Right forelimb (tissue), 1 donor: ENCODE measurements around the gene FA2H.
"Not testable (repeated sequence)": the region's sequence is repeated elsewhere in the genome, so short reads cannot be mapped to it uniquely, and the experiment has no call there.

Source experiments
- DNase-seq: peaks from one replicate; pipeline ENCODE4 v3.0.0-alpha.2; 2018

The FA2H gene, protein sequence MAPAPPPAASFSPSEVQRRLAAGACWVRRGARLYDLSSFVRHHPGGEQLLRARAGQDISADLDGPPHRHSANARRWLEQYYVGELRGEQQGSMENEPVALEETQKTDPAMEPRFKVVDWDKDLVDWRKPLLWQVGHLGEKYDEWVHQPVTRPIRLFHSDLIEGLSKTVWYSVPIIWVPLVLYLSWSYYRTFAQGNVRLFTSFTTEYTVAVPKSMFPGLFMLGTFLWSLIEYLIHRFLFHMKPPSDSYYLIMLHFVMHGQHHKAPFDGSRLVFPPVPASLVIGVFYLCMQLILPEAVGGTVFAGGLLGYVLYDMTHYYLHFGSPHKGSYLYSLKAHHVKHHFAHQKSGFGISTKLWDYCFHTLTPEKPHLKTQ

DNA sequence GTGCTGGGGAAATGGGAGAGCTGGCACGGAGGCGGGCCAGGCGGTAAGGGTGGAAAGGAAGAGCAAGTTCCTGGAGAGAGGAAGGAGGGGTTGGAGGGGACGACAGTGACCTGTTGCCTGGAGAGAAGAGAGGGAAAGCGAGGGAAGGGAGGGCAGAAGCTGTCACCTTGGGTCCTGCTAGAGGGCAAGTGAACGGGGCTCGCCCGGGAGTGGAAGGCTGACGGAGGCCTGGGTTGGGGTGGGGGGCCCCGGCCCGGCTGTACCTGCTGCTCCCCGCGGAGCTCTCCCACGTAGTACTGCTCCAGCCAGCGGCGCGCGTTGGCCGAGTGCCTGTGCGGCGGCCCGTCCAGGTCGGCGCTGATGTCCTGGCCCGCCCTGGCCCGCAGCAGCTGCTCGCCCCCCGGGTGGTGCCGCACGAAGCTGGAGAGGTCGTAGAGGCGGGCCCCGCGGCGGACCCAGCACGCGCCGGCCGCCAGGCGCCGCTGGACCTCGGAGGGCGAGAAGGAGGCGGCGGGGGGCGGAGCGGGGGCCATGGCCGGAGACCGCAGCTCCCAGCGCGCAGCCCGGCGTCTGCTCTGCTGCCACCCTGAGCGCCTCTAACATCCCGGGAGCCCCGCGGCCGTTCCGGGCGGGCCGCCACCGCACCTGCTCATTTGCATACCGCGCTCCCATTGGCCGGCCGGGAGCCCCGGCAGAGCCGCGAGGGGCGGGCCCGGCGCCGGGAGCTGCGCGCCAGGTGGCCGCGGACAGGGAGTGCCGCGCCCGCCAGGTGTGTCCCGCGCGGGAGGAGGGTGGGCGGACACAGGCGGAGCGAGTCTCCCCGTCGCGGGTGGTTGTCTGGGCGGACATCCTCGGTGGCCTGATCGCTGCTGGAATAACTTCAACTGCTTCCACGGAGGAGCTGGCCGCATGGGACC lies at the start of gene FA2H:
Gene FA2H, minus strand, starts transcription at position 598 of the 917 bp plus-strand sequence. Its CDS starts 65 bp downstream, at position 533.
- peak; percentile 70 for DNase-seq

DNA sequence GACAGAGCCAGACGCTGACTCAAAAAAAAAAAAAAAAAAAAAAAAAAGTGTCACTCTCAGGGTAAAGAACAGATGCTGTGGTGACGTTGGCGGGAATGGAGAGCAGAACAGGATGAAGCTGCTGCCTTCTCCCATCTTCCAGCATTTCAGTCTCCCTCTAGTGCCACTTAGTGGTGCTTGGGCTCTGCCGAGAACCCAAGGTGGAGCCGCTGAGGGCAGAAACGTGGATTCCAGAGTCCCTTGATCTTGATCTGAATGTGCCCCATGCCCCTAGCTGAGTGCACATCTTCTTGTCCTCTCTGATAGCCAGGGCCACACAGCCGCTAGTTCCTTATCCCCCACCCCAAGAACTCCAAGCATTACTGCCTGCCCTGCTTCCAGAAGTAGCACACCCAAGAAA lies 43.2 kb upstream of the FA2H start:
- DNase-seq, result no peak

DNA sequence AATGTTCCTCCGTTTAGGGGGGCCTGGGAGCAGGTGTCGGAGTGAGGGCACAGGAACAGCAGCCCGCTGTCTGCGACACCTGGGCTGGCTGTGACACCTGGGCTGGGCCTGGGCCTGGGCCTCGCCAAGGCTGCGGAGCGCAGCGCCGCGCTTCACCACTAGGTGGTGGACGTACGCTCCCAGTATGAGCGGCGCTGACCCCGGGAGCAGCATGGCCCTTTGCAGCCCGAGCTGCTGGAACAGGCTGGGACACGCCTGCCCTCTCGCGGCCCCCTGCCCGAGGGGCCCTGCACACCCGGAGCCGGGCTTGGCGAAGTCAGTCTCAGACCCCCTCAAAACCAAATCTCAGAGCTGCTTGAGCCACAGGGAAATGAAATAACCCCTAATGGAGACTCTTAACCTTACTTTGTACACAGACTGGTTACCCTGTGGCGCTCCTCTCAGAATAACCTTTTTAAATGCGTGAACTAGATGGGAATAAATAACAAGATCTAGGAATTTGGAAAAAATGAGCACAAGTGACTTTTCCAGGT lies 38.6 kb upstream of the FA2H start:
- peak; percentile 75 for DNase-seq

DNA sequence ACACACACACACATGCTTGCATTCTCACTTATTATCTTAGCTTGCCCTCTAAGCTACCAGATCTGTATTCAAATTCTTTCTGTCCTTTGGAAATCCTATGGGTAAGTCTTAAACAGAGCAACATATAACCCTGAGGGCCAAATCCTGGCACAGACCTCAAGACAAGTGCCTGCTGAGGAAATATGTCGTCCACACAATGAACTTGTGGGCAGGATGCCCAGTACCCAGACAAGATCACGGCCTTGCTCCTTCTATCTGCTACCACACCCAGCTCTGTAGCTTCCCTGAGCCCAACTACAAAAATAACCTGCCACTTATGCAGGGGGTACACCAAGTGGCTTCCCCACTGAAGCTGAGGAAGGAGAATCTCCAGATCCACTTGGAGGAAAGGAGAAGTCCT lies 37.3 kb upstream of the FA2H start:
- no peak for DNase-seq

DNA sequence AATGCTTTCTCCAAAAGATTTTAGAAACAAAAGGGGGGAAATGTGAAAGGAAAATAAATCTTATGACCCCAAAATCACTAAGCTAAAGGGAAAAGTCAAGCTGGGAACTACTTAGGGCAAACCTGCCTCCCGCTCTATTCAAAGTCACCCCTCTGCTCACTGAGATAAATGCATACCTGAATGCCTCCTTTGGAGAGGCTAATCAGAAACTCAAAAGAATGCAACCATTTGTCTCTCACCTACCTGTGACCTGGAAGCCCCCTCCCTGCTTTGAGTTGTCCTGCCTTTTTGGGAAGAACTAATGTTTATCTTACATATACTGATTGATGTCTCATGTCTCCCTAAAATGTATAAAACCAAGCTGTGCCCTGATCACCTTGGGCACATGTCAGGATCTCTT lies 36.6 kb upstream of the FA2H start:
- DNase-seq, result not testable (repeated sequence)

DNA sequence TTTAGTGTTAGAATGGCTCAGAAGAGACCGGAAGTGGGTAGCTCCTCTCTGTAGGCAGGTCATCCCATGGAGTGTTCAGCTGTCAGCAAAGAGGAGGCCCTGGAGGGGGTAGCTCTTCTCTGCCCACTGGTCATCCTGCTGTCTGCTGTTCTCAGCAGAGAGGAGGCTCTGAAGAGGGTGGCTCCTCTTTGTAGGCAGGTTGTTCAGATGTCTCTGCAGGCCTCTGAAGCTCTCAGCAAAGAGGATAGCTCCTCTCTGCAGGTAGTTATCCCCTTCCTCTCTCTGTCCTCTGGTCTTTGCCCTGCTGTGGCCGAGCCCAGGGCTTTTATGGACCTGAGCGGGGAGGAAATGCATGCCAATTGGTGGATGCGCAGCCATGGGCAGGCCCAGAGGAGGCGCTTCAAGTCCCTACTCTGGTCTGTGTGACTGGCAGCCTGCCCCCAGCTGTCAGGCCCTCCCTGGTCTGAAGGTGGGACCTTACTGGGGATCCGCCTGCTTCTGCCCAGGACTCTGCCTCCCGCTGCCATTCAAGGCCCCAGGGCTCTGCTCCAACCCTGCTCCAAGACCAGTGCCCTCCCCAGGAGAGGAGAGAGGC lies 32.5 kb upstream of the FA2H start:
- DNase-seq, result no peak

DNA sequence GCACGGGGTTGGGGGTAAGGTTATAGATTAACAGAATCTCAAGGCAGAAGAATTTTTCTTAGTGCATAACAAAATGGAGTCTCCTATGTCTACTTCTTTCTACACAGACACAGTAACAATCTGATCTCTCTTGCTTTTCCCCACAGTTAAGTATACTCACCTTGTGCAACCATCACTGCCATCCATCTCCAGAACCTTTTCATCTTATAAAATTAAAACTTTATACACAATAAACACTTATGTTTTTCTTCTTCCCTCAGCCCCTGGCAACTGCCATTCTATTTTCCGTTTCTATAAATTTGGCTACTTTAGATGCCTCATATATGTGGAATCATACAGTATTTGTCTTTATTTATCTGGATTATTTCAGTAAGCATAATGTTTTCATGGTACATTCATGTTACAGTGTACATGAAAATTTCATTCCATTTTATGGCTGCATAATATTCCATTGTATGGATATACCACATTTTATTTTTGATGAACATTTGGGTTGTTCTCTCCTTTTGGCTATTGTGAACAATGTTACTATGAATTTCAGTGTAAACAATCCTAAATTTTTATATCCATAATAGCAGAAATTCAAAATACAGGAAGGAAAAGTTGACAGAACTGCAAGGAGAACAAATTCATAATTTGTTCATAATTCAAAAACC lies 25.7 kb upstream of the FA2H start:
- no peak for DNase-seq

DNA sequence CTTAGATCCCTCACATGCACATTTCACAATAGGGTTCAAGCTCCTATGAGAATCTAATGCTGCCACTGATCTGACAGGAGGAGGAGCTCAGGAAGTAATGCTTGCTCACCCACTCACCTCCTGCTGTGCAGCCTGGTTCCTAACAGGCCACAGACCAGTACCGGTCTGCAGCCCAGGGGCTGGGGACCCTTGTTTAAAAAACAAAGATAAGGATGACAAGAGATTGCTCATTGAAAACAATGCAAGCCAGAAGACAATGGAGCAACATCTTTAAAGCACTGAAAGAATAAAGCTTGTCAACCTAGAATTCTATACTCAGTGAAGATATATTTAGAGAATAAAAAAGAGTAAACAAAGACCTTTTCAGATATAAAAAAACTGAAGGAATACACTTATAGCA lies 22.8 kb upstream of the FA2H start:
- DNase-seq, result no peak

DNA sequence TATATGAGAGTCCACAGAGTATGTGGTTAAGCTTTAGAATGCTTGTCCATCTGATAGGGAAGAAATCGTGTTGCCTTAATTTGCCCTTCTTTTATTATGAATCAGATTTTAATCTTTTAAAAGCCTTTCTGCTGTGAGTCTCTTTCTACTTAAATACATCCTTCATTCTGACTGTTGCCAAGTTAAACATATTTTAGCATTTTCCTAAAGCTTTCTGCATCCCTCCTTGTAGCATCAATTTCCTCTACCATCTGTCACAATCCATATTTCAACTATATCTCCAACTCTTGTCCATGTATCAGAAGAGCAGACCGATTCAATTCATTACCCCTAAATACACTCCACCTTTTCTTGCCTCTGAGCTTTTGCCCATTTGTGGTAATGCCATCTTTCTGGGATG lies 20.5 kb upstream of the FA2H start:
- DNase-seq, result no peak

DNA sequence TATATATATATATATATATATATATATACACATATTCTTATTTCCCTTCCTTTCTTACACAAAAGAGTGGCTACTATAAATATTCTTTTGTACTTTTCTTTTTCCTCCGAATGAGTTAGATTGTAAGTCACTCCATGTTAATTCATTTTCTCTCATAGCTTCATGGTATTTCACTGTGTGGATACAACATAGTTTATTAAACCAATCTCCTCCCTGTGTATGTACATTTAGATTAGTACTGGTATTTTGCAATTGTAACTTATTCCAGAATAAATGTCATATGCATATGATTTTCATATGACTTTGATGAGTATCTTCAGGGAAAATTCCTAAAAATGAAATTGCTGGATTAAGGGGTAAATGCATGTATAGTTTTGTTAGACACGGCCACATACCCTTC lies 20.0 kb upstream of the FA2H start:
- DNase-seq, result no peak

DNA sequence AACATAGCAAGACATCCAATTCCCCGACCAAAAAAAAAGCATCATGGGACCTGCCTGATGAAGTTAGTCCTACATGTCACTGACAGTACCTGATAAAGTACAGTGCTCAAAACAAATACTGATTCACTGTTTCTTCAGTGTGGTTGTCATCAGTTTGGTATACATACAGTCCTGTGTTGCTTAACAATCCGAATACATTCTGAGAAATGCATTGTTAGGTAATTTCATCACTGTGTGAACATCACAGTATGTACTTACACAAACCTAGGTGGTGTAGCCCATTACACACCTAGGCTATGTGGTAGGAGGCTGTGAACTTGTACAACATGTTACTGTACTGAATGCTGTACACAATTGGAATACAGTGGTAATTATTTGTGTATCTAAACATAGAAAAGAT lies 19.0 kb upstream of the FA2H start:
- DNase-seq, result no peak

DNA sequence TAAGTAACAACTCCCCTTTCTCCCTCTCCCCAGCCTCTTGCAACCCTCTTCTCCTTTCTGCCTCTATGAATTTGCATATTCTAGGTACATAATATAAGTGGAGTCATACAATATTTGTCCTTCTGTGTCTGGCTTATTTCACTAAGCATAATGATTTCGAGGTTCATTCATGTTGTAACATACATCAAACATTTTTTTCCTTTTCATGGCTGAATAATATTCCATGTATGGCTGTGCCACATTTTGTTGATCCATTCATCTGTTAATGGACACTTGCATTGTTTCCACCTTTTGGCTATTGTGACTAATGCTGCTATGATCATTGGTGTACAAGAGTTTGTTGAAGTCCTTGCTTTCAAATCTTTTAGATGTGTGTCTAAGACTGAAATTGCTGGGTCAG lies 17.6 kb upstream of the FA2H start:
- no peak for DNase-seq

DNA sequence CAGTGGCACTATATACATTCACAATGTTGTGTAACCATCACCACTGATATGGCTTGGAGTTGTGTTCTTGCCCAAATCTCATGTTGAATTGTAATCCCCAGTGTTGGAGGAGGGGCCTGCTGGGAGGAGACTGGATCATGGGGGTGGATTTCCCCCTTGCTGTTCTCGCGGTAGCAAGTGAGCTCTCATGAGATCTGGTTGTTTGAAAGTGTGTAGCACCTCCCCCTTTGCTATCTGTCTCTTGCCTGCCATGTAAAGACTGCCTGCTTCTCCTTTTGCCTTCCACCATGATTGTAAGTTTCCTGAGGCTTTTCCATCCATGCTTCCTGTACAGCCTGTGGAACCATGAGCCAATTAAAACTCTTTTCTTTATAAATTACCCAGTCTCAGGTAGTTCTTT lies 17.1 kb upstream of the FA2H start:
- DNase-seq, result not testable (repeated sequence)

DNA sequence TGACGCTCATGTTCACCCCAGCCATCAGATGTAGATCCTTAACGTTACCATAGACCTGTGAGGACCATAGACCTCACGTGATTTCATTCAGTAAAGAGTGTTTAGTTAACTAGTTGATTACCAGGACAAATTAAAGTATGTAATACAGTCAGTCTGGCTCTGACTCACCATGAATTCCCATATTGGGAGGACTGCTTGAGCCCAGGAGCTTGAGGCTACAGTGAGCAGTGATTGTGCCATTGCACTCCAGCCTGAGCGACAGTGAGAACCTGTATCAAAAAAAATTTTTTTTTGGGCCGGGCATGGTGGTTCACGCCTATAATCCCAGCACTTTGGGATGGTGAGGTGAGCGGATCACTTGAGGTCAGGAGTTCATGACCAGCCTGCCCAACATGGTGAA lies 13.5 kb upstream of the FA2H start:
- DNase-seq, result no peak

DNA sequence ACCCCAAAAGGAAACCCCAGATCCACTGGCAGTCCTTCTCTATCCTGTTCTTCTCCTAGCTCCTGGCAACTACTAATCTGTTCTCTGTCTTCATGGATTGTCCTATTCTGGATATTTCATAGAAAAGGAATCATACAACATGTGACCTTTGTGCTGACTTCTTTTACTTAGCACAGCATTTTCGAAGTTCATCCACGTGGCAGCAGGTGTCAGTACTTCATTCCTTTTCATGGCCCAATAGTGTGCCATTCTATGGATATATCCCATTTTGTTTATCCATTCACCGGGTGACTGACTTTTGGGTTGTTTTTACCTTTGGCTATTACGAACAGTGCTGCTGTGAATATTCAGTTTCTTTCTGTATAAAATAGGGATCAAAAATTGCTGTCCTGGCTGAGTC lies 10.4 kb upstream of the FA2H start:
- no peak for DNase-seq

DNA sequence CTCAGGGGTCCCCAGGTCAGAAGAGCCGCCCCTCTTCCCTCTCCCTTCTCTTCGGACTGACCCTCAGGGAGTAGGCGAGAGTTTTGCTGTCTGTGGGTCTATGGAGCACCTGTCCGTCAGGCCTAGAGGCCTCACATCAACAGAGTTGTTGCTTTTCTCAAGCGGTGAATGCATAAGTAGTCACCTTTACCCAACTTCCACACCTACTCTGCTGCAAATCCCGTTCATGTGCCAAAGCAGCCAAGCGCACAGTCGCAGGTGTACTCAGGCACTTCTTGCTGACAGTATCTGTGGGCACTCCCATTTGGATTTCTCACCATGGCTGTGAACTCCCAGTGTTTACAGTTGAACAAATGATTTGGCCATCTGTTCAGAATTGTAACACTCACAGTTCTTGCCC lies 4.0 kb upstream of the FA2H start:
- DNase-seq, result no peak

DNA sequence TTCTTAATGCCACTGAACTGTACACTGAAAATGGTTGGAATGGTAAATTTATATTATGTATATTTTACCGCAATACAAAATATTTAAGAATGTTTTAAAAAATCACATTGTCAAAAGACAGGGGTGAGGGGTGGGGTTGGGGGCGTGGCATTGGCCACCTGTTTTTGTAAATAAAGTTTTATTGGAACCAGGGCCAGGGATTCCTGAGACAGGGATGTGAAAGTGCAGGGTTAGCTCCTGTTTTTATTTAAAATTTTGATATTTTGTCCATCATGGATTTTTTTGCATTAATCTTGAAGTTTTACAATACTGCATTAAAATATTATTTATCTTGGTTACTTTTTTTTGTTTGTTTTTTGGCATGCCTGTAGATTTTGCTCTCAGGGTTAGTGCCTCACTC lies 2.3 kb upstream of the FA2H start:
- no peak for DNase-seq

DNA sequence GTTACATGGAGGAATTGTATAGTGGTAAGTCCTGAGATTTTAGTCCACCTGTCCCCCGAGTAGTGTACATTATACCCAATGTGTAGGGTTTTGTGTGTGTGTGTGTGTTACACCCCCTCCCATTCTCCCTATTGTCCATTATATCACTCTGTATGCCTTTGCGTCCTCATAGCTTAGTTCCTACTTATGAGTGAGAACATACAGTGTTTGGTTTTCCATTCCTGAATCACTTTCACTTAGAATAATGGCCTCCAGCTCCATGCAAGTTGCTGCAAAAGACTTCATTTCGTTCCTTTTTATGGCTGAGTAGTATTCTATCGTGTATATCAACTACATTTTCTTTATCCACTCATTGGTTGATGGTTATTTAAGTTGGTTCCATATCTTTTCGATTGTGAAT lies 635 bp upstream of the FA2H start:
- DNase-seq, result no peak

DNA sequence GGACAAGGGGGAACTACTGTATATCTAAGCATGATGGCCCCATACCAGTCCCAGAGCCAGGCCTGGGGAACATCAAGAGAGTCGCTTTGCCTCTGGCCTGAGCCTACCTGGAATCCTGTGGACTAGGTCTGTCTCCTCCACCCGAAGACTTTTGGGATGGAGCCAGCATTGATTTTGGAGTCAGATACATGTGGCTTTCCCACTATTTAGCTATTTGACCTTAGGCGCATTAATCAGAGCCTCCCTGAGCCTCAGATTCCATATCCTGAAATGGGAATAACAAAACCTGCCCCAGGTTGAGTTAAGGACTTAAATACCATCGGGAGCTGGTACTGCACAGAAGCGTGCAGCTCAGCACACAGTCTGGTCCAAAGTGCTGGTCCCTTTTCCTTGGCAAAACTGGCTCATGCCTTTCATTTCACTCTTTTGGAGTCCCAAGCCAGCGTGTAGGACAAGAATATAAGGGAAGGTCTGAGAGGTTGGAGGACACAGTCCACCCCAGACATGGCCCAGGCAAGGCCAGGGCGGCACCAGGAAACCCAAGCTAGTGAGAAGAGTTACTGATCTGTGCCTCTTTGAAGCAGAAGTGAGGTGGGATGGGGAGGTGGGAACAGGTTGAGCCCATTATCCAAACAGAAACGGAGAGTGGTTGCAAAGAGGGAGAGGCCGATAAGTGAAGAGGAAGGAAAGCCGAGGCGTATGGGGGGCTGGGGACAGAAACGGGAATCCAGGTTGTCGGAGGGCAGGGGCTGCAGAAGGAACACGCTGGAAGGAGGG lies 986 bp downstream of the FA2H start:
- DNase-seq, result no peak

DNA sequence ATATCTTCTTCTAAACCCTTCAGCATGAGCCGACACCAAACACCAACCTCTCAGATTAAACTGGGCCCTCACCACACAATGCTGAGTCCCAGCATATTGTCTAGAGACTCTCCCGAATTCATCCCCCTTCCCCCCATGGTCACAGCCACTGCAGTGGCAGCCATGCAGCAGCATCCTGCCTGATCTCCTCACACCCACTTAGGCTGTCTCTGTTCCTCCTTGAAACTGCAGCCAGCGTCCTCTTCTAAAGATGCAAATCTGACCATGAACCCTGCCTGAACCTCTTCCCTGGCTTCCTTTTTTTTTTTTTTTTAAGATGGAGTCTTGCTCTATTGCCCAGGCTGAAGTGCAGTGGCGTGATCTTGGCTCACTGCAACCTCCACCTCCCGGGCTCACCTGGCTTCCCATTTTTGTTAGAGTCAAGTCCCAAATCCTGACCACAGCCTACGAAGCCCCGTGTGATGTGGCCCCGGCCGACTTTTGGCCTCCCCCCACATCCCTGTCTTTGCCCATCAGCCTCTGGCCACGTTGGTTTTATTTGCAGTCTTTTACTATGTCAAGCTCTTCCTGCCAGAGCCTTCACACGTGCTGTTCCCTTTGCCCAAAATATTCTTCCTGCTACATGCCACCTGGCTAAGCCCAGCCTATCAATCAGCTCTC lies 2.8 kb downstream of the FA2H start:
- DNase-seq, result no peak

DNA sequence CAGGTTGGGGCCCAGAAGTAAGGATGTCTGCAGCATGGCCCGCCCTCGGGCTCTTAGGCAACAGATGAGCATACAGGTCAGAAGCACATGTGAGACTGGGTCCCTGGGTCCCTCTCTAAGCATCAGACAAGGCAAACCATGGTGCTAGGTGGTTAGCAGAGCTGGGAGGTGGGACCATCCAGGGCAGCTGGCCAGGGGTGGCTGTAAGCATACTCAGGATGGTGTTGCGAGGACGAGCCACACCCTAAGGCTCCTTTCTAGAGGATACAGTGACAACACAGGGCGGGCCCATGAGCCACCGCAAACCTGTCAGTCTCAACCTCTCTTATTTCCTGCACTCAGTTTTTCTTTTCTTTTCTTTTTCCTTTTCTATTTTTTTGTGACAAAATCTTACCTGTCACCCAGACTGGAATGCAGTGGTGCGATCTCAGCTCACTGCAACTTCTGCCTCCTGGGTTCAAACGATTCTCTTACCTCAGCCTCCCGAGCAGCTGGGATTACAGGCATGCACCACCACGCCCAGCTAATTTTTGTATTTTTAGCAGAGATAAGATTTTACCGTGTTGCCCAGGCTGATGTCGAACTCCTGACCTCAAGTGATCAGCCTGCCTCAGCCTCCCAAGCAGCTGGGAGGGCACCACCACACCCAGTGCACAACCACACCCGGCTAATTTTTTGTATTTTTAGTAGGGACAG lies 3.6 kb downstream of the FA2H start:
- no peak for DNase-seq
